GM12878 (cell line): ENCODE measurements around the gene CDH4. TPM values are rescaled to one million over a fixed set of nuclear protein-coding genes. Genes with fewer than 3 reads are reported as not detected.

ENCODE experiments used
- ATAC-seq: fragments of 200-7000 bp; cut with Tn5 transposase; 3 replicates; pipeline ENCODE4 v1.9.1; 2020; ENCODE audit warnings: mild to moderate bottlenecking, moderate library complexity
- BruUV-seq: library from RNA; stranded (reverse); fragments of 400-500 nt; replicated peaks from 2 replicates; lab custom pipeline; 2021; lab: Mats Ljungman, UMichigan
- CTCF ChIA-PET: fragments of 300-600 bp; sonication (Branson Sonifier 250); formaldehyde crosslinking; extraction: SDS; loops from one replicate; lab custom pipeline; 2021; ENCODE audit warnings: inconsistent platforms; lab: Yijun Ruan, JAX
- POLR2A ChIA-PET: fragments of 350-600 bp; formaldehyde crosslinking; extraction: SDS; loops from one replicate; lab custom pipeline; 2021; ENCODE audit warnings: inconsistent platforms; lab: Charles Lee
- RAD21 ChIA-PET: fragments of 300-600 bp; sonication (Branson Sonifier 250); formaldehyde crosslinking; loops from one replicate; lab custom pipeline; 2023; ENCODE audit warnings: antibody characterized with exemption; ENCODE audit not compliant: unreplicated experiment; lab: Charles Lee
- SMC1A ChIA-PET: fragments of 300-600 bp; sonication (Branson Sonifier 250); formaldehyde crosslinking; loops from one replicate; lab custom pipeline; 2023; ENCODE audit not compliant: unreplicated experiment, uncharacterized antibody; lab: Charles Lee
- DNase-seq: peaks from one replicate; pipeline ENCODE4 v3.0.0-alpha.2; 2011; ENCODE audit warnings: low read depth, low spot score
- FAIRE-seq: peaks from 3 replicates; lab custom pipeline; 2011; peaks lifted over from hg19 to GRCh38; lab: Jason Lieb, UNC
- H2AFZ ChIP-seq: 2 replicates; pipeline ENCODE4 v1.6.0; 2011; ENCODE audit warnings: low read depth, low read length, control low read depth; ENCODE audit not compliant: control insufficient read depth
- H3K27ac ChIP-seq: 2 replicates; pipeline ENCODE4 v1.5.1; 2011; ENCODE audit warnings: control low read depth; ENCODE audit not compliant: control insufficient read depth, insufficient read depth
- H3K27me3 ChIP-seq, 2 experiments: replicated peaks in 1 of 2; 2 replicates each; pipeline versions ENCODE4 v1.6.0 to v1.6.1; 2011; ENCODE audit warnings: low read length in 1 of 2; ENCODE audit not compliant: control insufficient read depth in 2 of 2, insufficient read depth in 2 of 2
- H3K36me3 ChIP-seq, 2 experiments: 2 replicates each; pipeline ENCODE4 v1.5.1; 2011; ENCODE audit warnings: low read length in 1 of 2; ENCODE audit not compliant: control insufficient read depth in 2 of 2, insufficient read depth in 2 of 2
- H3K4me1 ChIP-seq: 2 replicates; pipeline ENCODE4 v1.6.1; 2011; ENCODE audit warnings: mild to moderate bottlenecking, low read length, moderate library complexity, mixed read lengths; ENCODE audit not compliant: control insufficient read depth, insufficient read depth
- H3K4me2 ChIP-seq: 2 replicates; pipeline ENCODE4 v1.6.0; 2011; ENCODE audit warnings: control low read depth; ENCODE audit not compliant: control insufficient read depth, insufficient read depth
- H3K4me3 ChIP-seq: fragments of 200-600 bp; sonication (generic); 2 replicates; pipeline ENCODE4 v1.5.1; 2016
- H3K79me2 ChIP-seq: 2 replicates; pipeline ENCODE4 v1.6.0; 2011; ENCODE audit warnings: low read length; ENCODE audit not compliant: control insufficient read depth, insufficient read depth
- H3K9ac ChIP-seq: 2 replicates; pipeline ENCODE4 v1.8.0; 2011; ENCODE audit warnings: low read length, control low read depth, mixed read lengths; ENCODE audit not compliant: control insufficient read depth, insufficient read depth
- H3K9me3 ChIP-seq: replicated peaks from 3 replicates; pipeline ENCODE4 v1.5.1; 2011; ENCODE audit warnings: mild to moderate bottlenecking, low read length; ENCODE audit not compliant: control insufficient read depth, insufficient read depth
- H4K20me1 ChIP-seq: 2 replicates; pipeline ENCODE4 v1.6.0; 2011; ENCODE audit not compliant: control insufficient read depth, insufficient read depth
- BHLHE40 ChIP-seq, 2 experiments: fragments of 450-650 bp in 1 of 2; IDR thresholded peaks; 2 replicates each; pipeline ENCODE4 v1.6.1; 2011 to 2017; ENCODE audit warnings: low read depth in 2 of 2, borderline replicate concordance in 1 of 2, improper control_type of control experiment in 1 of 2, low read length in 1 of 2, mild to moderate bottlenecking in 1 of 2
- BMI1 ChIP-seq: fragments of 450-650 bp; IDR thresholded peaks from 2 replicates; pipeline ENCODE4 v1.6.1; 2016; ENCODE audit warnings: mild to moderate bottlenecking, moderate library complexity, borderline replicate concordance
- CREM ChIP-seq: IDR thresholded peaks from 2 replicates; pipeline ENCODE4 v1.6.1; 2014; ENCODE audit warnings: antibody characterized with exemption, low read depth
- DPF2 ChIP-seq: fragments of 450-650 bp; IDR thresholded peaks from 2 replicates; pipeline ENCODE4 v1.6.1; 2017; ENCODE audit warnings: mild to moderate bottlenecking
- EGR1 ChIP-seq, 2 experiments: IDR thresholded peaks; 1 replicate in 1 of 2; 2 replicates in 1 of 2; pipeline ENCODE4 v1.6.1; 2011 to 2012; ENCODE audit warnings: low read depth in 2 of 2, low read length in 2 of 2, borderline replicate concordance in 1 of 2, mild to moderate bottlenecking in 1 of 2, moderate library complexity in 1 of 2
- GABPA ChIP-seq: IDR thresholded peaks from 2 replicates; pipeline ENCODE4 v1.6.1; 2014; ENCODE audit warnings: antibody characterized with exemption, low read depth, mild to moderate bottlenecking, inconsistent platforms
- HCFC1 ChIP-seq: fragments of 150-350 bp; IDR thresholded peaks from 2 replicates; pipeline ENCODE4 v1.6.1; 2014; ENCODE audit warnings: low read length
- HDGF ChIP-seq: fragments of 450-650 bp; IDR thresholded peaks from 2 replicates; pipeline ENCODE4 v1.6.1; 2016; ENCODE audit warnings: antibody characterized with exemption
- PAX5 ChIP-seq: IDR thresholded peaks from 2 replicates; pipeline ENCODE4 v1.6.1; 2011; ENCODE audit warnings: low read depth, low read length, borderline replicate concordance
- POLR2AphosphoS2 ChIP-seq: IDR thresholded peaks from 2 replicates; pipeline ENCODE4 v1.6.1; 2011; ENCODE audit warnings: low read depth, mild to moderate bottlenecking, low read length, improper control_type of control experiment, moderate library complexity
- RUNX3 ChIP-seq: IDR thresholded peaks from 2 replicates; pipeline ENCODE4 v1.6.1; 2012; ENCODE audit warnings: low read length, inconsistent platforms
- SPI1 ChIP-seq: IDR thresholded peaks from 2 replicates; pipeline ENCODE4 v1.6.1; 2011; ENCODE audit warnings: low read depth, mild to moderate bottlenecking, low read length, moderate library complexity, borderline replicate concordance; ENCODE audit not compliant: insufficient read depth
- STAT3 ChIP-seq: IDR thresholded peaks from 2 replicates; pipeline ENCODE4 v1.6.1; 2011; ENCODE audit warnings: low read depth, low read length, improper control_type of control experiment
- ZNF217 ChIP-seq: fragments of 450-650 bp; IDR thresholded peaks from 2 replicates; pipeline ENCODE4 v1.6.1; 2017; ENCODE audit warnings: antibody characterized with exemption, mild to moderate bottlenecking
- WGBS: methylation state at CpG from one replicate; pipeline ENCODE4 v1.1.6; 2016; ENCODE audit warnings: low lambda C conversion rate; ENCODE audit not compliant: insufficient replicate concordance, insufficient coverage; ENCODE audit errors: missing lambda C conversion rate; 5-methylcytosine and 5-hydroxymethylcytosine counted together
- in situ Hi-C: fragments of 300-500 bp; cut with MboI; formaldehyde crosslinking; loops from 9 replicates; pipeline ENCODE4 v1.14.3; 2018; ENCODE audit warnings: mixed read lengths
- intact Hi-C: fragments of 100-400 bp; cut with micrococcal nuclease; formaldehyde crosslinking; loops from one replicate; pipeline ENCODE4 v1.14.2; 2022; ENCODE audit not compliant: unreplicated experiment
- polyA plus RNA-seq, 11 experiments: library from polyadenylated mRNA; depleted of rRNA in 4 of 11; unstranded in 6 of 11; stranded (reverse) in 5 of 11; fragments of >200 nt; fragmentation: Nextera tagmentation in 4 of 11; fragmentation: Illumina TruSeq in 1 of 11; extraction: Ambion mirVana in 4 of 11; extraction: Trizol in 1 of 11; gene quantifications; 1 replicate in 1 of 11; 2 replicates in 10 of 11; pipeline versions ENCODE4 v1.2.1 to v1.2.3, GENCODE V29; 2011 to 2016; ENCODE audit warnings: inconsistent platforms in 2 of 11, missing spikeins in 2 of 11, low read depth in 1 of 11
- total RNA-seq, 4 experiments: library from RNA; depleted of rRNA in 3 of 4; stranded (reverse); fragments of >200 nt in 3 of 4; fragmentation: Illumina TruSeq in 1 of 4; extraction: Trizol in 1 of 4; gene quantifications; 2 replicates each; pipeline versions ENCODE4 v1.2.1 to v1.2.3, GENCODE V29; 2013 to 2021
- TF ChIP-seq, protein P1 (sequence below): IDR thresholded peaks from 2 replicates; pipeline ENCODE4 v1.6.1; 2012; ENCODE audit warnings: low read depth, low read length, improper control_type of control experiment
- TF ChIP-seq, protein P2 (sequence below): IDR thresholded peaks from 2 replicates; pipeline ENCODE4 v1.6.1; 2012; ENCODE audit warnings: improper control_type of control experiment, low read depth, low read length; ENCODE audit not compliant: insufficient replicate concordance
- TF ChIP-seq, protein P3 (sequence below): IDR thresholded peaks from 2 replicates; pipeline ENCODE4 v1.6.1; 2011; ENCODE audit warnings: mild to moderate bottlenecking, low read depth, low read length, moderate library complexity; ENCODE audit not compliant: insufficient replicate concordance

Gene CDH4
- total and polyA plus RNA-seq, 10 of the 15 experiments (the other 5 are each of a cell fraction or from before 2014, with no cell fraction given) = not detected

DNA sequence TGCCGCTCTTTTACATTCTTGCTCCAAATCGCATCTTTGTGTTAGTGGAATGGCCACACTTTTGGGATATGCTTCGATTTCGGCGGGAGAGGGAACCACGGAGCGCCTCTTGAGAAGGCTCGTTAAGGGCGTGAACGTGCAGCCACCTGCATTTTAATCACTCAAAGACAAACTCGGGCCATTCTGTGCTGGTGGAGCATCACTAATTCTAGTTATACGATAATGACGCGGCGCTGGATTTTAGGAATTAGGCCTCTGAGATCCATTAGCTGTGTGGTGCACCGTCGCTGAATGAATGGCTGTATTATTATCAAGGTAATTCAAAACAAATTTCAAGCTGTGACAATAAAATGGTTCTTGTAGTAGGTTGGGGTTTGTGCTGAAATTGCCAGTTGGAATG is 305.6 kb downstream of the CDH4 start (continued):
- TF ChIP-seq EGR1 (IDR thresholded peaks at IDR 0.05; ENCODE audit: borderline replicate concordance in 1 of 2, low read depth in 2 of 2, low read length in 2 of 2) = no peak
- TF ChIP-seq HCFC1 = no peak
- TF ChIP-seq DPF2 = no peak
- TF ChIP-seq, protein P1, sequence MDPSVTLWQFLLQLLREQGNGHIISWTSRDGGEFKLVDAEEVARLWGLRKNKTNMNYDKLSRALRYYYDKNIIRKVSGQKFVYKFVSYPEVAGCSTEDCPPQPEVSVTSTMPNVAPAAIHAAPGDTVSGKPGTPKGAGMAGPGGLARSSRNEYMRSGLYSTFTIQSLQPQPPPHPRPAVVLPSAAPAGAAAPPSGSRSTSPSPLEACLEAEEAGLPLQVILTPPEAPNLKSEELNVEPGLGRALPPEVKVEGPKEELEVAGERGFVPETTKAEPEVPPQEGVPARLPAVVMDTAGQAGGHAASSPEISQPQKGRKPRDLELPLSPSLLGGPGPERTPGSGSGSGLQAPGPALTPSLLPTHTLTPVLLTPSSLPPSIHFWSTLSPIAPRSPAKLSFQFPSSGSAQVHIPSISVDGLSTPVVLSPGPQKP = no peak
- TF ChIP-seq PAX5 = no peak
- no peak for TF ChIP-seq BHLHE40 (IDR thresholded peaks at IDR 0.05; ENCODE audit: borderline replicate concordance in 1 of 2, low read depth in 2 of 2, low read length in 1 of 2)
- TF ChIP-seq RUNX3 = no peak
- TF ChIP-seq POLR2AphosphoS2 = no peak

DNA sequence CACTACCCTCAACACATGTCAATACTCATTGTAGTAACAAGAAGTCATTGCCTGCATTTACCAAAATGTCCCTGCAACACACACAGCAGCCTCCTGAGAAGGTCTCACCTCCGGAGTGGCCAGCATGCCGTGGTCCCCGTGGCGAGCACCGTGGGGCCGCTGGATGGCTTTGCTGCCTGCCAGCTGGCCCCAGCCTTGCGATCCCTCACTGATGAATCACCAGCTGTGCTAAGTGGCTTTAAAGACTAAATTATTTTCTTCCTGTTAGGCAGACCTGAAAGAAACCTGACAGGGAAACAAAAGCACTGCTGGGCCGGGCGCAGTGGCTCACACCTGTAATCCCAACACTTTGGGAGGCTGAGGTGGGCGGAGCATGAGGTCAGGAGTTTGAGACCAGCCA is 306.7 kb downstream of the CDH4 start:
- Histone ChIP-seq H3K27me3 (no peaks in the 10 kb centered on the region), H3K4me3 (no peak overlapping the region), H3K79me2 (no peaks in the 10 kb centered on the region), H3K4me1 (no peaks in the 10 kb centered on the region), H3K4me2 (no peak overlapping the region), H3K9ac (no peak overlapping the region), H4K20me1 (no peaks in the 10 kb centered on the region), H3K27ac (no peak overlapping the region), H2AFZ (no peak overlapping the region), H3K9me3 (peaks cover 3% of the 10 kb centered on the region; the same call in 2 of the 3 replicates), H3K36me3 (no peaks in the 10 kb centered on the region)
- POLR2A ChIA-PET = no interaction called here
- intact Hi-C loops (no loop called here), in situ Hi-C loops (no loop called here)
- no TSS peak for BruUV-seq
- ATAC-seq (no peak), DNase-seq (no peak), FAIRE-seq (no peak)
- SMC1A ChIA-PET = no interaction called here
- 22% methylated on average over 10 of the region's 10 CpGs for WGBS
- CTCF ChIA-PET = no interaction called here
- RAD21 ChIA-PET = no interaction called here
- TF ChIP-seq GABPA = no peak
- no peak for TF ChIP-seq STAT3
- TF ChIP-seq, protein P2, sequence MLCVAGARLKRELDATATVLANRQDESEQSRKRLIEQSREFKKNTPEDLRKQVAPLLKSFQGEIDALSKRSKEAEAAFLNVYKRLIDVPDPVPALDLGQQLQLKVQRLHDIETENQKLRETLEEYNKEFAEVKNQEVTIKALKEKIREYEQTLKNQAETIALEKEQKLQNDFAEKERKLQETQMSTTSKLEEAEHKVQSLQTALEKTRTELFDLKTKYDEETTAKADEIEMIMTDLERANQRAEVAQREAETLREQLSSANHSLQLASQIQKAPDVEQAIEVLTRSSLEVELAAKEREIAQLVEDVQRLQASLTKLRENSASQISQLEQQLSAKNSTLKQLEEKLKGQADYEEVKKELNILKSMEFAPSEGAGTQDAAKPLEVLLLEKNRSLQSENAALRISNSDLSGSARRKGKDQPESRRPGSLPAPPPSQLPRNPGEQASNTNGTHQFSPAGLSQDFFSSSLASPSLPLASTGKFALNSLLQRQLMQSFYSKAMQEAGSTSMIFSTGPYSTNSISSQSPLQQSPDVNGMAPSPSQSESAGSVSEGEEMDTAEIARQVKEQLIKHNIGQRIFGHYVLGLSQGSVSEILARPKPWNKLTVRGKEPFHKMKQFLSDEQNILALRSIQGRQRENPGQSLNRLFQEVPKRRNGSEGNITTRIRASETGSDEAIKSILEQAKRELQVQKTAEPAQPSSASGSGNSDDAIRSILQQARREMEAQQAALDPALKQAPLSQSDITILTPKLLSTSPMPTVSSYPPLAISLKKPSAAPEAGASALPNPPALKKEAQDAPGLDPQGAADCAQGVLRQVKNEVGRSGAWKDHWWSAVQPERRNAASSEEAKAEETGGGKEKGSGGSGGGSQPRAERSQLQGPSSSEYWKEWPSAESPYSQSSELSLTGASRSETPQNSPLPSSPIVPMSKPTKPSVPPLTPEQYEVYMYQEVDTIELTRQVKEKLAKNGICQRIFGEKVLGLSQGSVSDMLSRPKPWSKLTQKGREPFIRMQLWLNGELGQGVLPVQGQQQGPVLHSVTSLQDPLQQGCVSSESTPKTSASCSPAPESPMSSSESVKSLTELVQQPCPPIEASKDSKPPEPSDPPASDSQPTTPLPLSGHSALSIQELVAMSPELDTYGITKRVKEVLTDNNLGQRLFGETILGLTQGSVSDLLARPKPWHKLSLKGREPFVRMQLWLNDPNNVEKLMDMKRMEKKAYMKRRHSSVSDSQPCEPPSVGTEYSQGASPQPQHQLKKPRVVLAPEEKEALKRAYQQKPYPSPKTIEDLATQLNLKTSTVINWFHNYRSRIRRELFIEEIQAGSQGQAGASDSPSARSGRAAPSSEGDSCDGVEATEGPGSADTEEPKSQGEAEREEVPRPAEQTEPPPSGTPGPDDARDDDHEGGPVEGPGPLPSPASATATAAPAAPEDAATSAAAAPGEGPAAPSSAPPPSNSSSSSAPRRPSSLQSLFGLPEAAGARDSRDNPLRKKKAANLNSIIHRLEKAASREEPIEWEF = no peak
- TF ChIP-seq CREM = no peak
- no peak for TF ChIP-seq BMI1
- TF ChIP-seq, protein P3, sequence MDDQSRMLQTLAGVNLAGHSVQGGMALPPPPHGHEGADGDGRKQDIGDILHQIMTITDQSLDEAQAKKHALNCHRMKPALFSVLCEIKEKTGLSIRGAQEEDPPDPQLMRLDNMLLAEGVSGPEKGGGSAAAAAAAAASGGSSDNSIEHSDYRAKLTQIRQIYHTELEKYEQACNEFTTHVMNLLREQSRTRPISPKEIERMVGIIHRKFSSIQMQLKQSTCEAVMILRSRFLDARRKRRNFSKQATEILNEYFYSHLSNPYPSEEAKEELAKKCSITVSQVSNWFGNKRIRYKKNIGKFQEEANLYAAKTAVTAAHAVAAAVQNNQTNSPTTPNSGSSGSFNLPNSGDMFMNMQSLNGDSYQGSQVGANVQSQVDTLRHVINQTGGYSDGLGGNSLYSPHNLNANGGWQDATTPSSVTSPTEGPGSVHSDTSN = no peak
- TF ChIP-seq ZNF217 = no peak
- no peak for TF ChIP-seq HDGF
- TF ChIP-seq SPI1 = no peak
